GM12873 (cell line): ENCODE results near the gene SESN1.

ENCODE experiments used
- CTCF ChIP-seq: IDR thresholded peaks from 2 replicates; pipeline ENCODE4 v1.5.1; 2012; ENCODE audit warnings: low read depth, mild to moderate bottlenecking, moderate library complexity, low read length, control low read depth; ENCODE audit not compliant: insufficient read depth; ENCODE audit errors: missing control alignments

SESN1 gene

GRCh38 chr6:108989700-108990099 lies 104.9 kb downstream of the SESN1 start:
- no peak for TF ChIP-seq CTCF

- no peak for TF ChIP-seq CTCF
These were observed 105.9 kb downstream of the SESN1 start for GRCh38 chr6:108988765-108989164.

- TF ChIP-seq CTCF, result no peak
These were observed 106.3 kb downstream of the SESN1 start for GRCh38 chr6:108988296-108988695.

- TF ChIP-seq CTCF, result no peak
These were observed 107.5 kb downstream of the SESN1 start for GRCh38 chr6:108987156-108987555.

- no peak for TF ChIP-seq CTCF
These were observed 109.3 kb downstream of the SESN1 start for GRCh38 chr6:108985301-108985700.

GRCh38 chr6:108983151-108983550 lies 111.5 kb downstream of the SESN1 start:
- TF ChIP-seq CTCF, result no peak

- no peak for TF ChIP-seq CTCF
These were observed 112.2 kb downstream of the SESN1 start for GRCh38 chr6:108982154-108983113.
